ENCODE measurements around the gene TP53RK.

Gene TP53RK

GRCh38 chr20:46657137-46657536 lies 32.1 kb downstream of the TP53RK start:
- no peak for DNase-seq

- DNase-seq: no peak
Observed at GRCh38 chr20:46652699-46653098, 36.5 kb downstream of the TP53RK start.

- no peak for DNase-seq
Observed at GRCh38 chr20:46651091-46651962, 37.9 kb downstream of the TP53RK start, which contains the start of gene SLC13A3. Gene SLC13A3 (minus strand): TSS chr20:46651459. CDS start chr20:46651421, 38 bp downstream.

- DNase-seq: no peak
Observed at GRCh38 chr20:46650575-46651090, 38.6 kb downstream of the TP53RK start.

GRCh38 chr20:46649965-46650542 lies 39.2 kb downstream of the TP53RK start:
- no peak for DNase-seq

- DNase-seq: no peak
Observed at GRCh38 chr20:46649650-46649949, 39.6 kb downstream of the TP53RK start.

- DNase-seq: no peak
Observed at GRCh38 chr20:46648903-46649649, 40.2 kb downstream of the TP53RK start.

GRCh38 chr20:46647469-46647868 lies 41.8 kb downstream of the TP53RK start:
- no peak for DNase-seq

- no peak for DNase-seq
Observed at GRCh38 chr20:46646659-46647380, 42.4 kb downstream of the TP53RK start.

- no peak for DNase-seq
Observed at GRCh38 chr20:46646122-46646521, 43.1 kb downstream of the TP53RK start.

- DNase-seq: no peak
Observed at GRCh38 chr20:46644733-46645132, 44.5 kb downstream of the TP53RK start.

GRCh38 chr20:46644160-46644559 lies 45.1 kb downstream of the TP53RK start:
- DNase-seq: no peak

- no peak for DNase-seq
Observed at GRCh38 chr20:46642969-46643343, 46.3 kb downstream of the TP53RK start.

- no peak for DNase-seq
Observed at GRCh38 chr20:46642265-46642968, 46.8 kb downstream of the TP53RK start.

- DNase-seq: no peak
Observed at GRCh38 chr20:46641424-46641823, 47.8 kb downstream of the TP53RK start.

- no peak for DNase-seq
Observed at GRCh38 chr20:46640536-46641311, 48.5 kb downstream of the TP53RK start.

GRCh38 chr20:46640044-46640443 lies 49.2 kb downstream of the TP53RK start:
- DNase-seq: no peak

GRCh38 chr20:46639587-46639986 lies 49.7 kb downstream of the TP53RK start:
- no peak for DNase-seq

- no peak for DNase-seq
Observed at GRCh38 chr20:46638898-46639274, 50.4 kb downstream of the TP53RK start.

GRCh38 chr20:46638134-46638897 lies 50.9 kb downstream of the TP53RK start:
- DNase-seq: no peak

All from femur (tissue), 1 donor.